Activated CD4-positive, alpha-beta T cell treated with anti-CD3 and anti-CD28 coated beads for 4 hours (primary cell): ENCODE measurements around the gene P2RX1.
"Not testable (repeated sequence)": the region's sequence is repeated elsewhere in the genome, so short reads cannot be mapped to it uniquely, and the experiment has no call there.

Experiments used
- DNase-seq, 2 donors: peaks; one replicate each; pipeline ENCODE4 v3.0.0-alpha.2; 2020

P2RX1 gene

GRCh38 chr17:3885271-3885670 lies 31.0 kb downstream of the P2RX1 start:
- DNase-seq, result no peak

DNA sequence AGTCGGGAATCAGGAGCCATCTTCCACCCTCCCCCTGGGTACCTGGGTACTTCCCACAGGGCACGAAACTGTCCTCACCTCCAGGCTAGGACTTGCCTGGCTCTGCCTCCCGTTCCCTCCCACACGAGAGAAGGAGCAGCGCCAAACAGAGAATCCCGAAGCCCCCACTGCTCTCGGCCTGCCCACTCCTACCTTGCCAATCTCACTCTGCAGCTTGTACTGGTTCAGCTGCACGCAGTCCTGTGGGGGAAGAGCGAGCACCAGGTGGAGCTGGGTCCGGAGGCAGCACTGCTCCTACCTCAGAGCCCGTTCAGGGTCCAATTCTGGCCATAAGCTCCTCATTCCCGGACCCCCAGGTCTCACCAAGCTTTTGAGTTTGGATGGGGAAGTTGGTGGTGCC lies 32.1 kb downstream of the P2RX1 start:
- DNase-seq, result no peak

GRCh38 chr17:3882276-3882675 lies 34.0 kb downstream of the P2RX1 start:
- no peak for DNase-seq

DNA sequence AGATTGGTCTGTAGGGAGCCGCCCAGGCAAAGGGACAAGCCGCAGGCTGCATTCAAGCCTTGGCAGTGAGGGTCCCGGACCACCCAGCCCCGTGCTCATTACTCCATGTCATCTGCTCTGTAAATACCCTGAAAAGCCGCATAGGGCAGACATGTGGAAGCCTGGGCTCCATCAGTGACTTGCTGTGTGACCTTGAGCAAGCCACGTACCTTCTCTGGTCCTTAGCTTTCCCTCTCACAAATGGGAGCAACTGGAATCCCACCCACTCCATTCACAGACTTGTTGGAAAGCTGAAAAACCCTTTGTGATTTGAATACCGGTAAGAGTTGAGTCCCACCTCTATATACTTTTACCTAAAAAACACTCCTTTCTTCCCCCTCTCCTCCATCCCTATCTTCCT lies 35.3 kb downstream of the P2RX1 start:
- DNase-seq, result no peak

GRCh38 chr17:3879591-3880417 lies 36.5 kb downstream of the P2RX1 start:
- DNase-seq, result no peak

- no peak for DNase-seq
These were observed 37.1 kb downstream of the P2RX1 start for GRCh38 chr17:3879186-3879585.

DNA sequence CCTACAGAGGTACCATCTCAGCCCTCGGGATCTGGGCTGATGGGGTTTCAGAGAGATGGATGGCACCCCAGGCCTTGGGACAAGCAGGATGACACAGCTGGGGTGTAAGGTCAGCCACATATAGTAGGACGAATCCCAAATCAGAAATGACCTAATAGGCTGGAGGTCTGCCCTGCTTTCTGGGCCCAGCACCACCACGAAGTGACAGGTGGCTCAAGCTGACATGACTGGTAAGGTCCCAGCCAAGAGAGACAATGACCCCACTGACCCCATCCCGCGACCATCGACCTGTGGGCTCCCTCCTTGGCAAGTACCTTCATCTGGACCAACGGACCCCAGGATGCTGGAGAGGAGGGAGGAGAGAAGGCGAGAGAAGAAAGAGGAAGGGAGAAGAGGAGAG lies 39.0 kb downstream of the P2RX1 start:
- DNase-seq, result no peak

DNA sequence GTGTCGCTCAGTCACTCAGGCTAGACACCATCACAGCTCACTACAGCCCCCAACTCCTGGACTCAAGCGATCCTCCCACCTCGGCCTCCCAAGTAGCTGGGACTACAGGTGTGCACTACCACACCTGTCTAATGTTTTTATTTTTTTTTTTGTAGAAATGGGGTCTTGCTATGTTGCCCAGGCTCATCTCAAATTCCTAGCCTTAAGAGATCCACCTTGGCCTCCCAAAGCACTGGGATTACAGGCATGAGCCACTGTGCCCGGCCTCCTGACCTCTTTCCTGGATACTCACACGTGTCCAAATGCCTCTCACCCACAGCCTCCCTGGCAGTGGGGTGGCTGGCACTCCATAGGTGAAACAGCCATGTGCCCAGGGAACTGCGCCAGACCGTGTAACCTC lies 40.9 kb downstream of the P2RX1 start:
- no peak for DNase-seq

DNA sequence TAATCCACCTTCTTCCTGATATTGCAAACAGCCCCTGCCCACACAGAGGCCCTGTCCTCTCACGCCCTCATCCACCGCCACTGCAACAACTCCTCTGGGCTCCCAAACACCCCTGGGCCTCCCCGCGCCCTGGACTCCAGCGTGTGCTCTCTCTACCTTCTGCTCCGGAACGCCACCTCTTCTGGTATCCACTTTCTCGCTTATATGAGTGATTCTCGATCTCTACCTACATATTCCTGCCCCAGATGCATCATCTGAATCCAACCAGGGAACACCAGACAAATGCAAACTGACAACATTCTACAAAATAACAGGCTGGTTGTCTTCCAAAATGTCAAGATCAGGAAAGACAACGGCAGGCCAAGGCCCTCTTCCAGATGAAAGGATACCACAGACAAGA lies 42.4 kb downstream of the P2RX1 start:
- DNase-seq, result no peak

DNA sequence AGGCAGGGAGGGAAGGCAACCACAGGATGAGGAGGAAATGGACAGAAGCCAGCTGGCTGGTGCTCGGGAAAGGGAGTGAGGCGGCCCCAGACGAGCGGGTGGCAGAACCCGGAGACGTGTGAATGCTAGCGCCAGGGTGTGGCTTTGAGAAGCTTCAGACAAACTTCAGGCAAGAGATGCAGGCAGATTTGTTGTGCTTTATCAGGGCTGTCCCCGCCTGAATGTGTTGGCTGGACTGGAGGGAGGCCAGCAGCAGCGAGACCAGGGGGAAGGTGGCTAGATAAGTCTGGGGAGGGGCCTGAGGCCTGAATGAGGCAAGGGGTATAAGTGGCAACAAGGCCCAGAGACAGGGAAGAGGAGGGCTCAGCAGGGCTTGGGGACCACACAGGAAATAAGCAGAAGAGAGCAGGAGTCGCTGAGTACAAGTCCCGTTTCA lies 45.4 kb downstream of the P2RX1 start:
- no peak for DNase-seq

- no peak for DNase-seq
These were observed 48.7 kb downstream of the P2RX1 start for GRCh38 chr17:3867606-3868005.

DNA sequence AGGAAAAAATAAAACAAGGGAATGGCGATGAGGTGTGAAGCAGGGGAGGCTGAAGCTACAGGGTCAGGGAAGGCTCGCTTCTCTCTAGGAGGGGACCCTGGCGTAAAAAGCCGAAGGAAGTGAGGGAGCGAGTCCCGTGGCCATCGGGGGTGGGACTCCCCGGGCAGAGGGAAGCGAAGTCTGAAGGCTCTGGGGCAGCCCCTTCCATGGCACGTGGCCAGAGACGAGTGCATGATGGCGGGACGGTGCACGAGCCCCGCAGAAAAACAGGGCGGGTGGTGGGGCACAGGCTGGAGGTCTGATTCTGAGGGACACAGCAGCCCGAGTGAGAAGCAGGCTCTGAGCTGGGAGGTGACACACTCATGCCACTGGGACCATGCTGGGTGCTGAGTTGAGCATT lies 49.2 kb downstream of the P2RX1 start:
- no peak for DNase-seq

- no peak for DNase-seq
These were observed 50.0 kb downstream of the P2RX1 start for GRCh38 chr17:3866276-3866675.

GRCh38 chr17:3865176-3865575 lies 51.1 kb downstream of the P2RX1 start:
- DNase-seq, result no peak

DNA sequence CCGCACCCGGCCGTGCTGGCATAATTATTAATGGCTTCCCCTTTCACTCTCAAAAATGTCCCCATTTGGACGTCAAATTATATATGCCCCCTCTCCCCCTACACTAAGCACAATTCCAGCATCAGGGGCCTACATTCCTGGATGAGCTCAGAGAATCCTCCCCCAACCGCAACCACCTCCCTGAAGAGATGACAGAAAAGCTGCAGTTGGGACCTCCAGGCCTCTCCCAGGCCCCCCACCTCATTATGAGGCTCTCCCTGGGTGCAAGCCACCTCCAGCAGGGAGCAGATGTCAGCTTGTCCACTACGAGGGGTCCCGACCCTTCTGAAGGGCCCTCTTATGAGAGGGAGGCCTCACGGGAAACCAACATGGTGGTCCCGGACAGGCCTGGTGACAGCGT lies 51.7 kb downstream of the P2RX1 start:
- DNase-seq, result no peak

- no peak for DNase-seq
These were observed 54.2 kb downstream of the P2RX1 start for GRCh38 chr17:3861761-3862681.

GRCh38 chr17:3860939-3861700 lies 55.1 kb downstream of the P2RX1 start:
- no peak for DNase-seq

GRCh38 chr17:3859940-3860339 lies 56.3 kb downstream of the P2RX1 start:
- no peak for DNase-seq

- DNase-seq, result no peak
These were observed 58.8 kb downstream of the P2RX1 start for GRCh38 chr17:3857261-3858105.

- DNase-seq, result not testable (repeated sequence)
These were observed 62.1 kb downstream of the P2RX1 start for GRCh38 chr17:3854204-3854603.

DNA sequence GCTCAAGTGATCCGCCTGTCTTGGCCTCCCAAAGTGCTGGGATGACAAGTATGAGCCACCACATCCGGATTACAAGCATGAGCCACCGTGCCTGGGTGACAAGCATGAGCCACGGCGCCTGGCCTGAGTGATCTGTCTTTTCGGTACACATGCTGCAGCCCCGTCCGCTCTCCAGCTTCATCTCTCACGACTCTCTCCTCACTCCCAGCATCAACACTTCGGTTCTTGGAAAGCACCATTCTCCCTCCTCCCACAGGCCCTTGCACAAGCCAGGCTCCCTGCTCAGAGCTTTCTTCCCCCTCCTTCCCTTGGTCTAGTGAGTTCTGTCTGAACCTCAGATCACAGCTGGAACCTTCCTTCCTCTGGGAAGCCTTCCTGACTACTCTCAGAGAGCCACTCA lies 63.7 kb downstream of the P2RX1 start:
- no peak for DNase-seq

GRCh38 chr17:3851461-3852100 lies 64.7 kb downstream of the P2RX1 start:
- no peak for DNase-seq
